HCT116 (cell line): Measurements from ENCODE around the gene CALHM1.

Source experiments
- CEBPB ChIP-seq: IDR thresholded peaks from 2 replicates; pipeline ENCODE4 v1.6.1; 2012; ENCODE audit warnings: low read depth
- EZH2 ChIP-seq: fragments of 200-600 bp; sonication (generic); IDR thresholded peaks from 2 replicates; pipeline ENCODE4 v1.6.1; 2017; ENCODE audit warnings: antibody characterized with exemption, mixed run types
- JUND ChIP-seq: IDR thresholded peaks from 2 replicates; pipeline ENCODE4 v1.6.1; 2012
- YY1 ChIP-seq: IDR thresholded peaks from 2 replicates; pipeline ENCODE4 v1.6.1; 2011; ENCODE audit warnings: low read length, low read depth, moderate library complexity, mild to moderate bottlenecking; ENCODE audit not compliant: insufficient replicate concordance; ENCODE audit errors: extremely low read depth
- ZNF274 ChIP-seq: fragments of 200-500 bp; sonication (Bioruptor generic); IDR thresholded peaks from 2 replicates; pipeline ENCODE4 v1.6.1; 2014; ENCODE audit warnings: mild to moderate bottlenecking, low read depth, low read length, inconsistent platforms
- TF ChIP-seq, protein P1 (sequence below), 3 experiments: fragments of 200-600 bp in 1 of 3; sonication (generic) in 1 of 3; IDR thresholded peaks in 2 of 3; conservative IDR thresholded peaks in 1 of 3; 2 replicates each; pipeline ENCODE4 v1.5.1; 2012 to 2017; ENCODE audit warnings: low read depth in 2 of 3, low read length in 2 of 3, antibody characterized with exemption in 1 of 3, borderline replicate concordance in 1 of 3, control low read depth in 1 of 3, mild to moderate bottlenecking in 1 of 3, mixed read lengths in 1 of 3, mixed run types in 1 of 3, moderate library complexity in 1 of 3; ENCODE audit not compliant: insufficient read depth in 1 of 3

- TF ChIP-seq, protein P1, sequence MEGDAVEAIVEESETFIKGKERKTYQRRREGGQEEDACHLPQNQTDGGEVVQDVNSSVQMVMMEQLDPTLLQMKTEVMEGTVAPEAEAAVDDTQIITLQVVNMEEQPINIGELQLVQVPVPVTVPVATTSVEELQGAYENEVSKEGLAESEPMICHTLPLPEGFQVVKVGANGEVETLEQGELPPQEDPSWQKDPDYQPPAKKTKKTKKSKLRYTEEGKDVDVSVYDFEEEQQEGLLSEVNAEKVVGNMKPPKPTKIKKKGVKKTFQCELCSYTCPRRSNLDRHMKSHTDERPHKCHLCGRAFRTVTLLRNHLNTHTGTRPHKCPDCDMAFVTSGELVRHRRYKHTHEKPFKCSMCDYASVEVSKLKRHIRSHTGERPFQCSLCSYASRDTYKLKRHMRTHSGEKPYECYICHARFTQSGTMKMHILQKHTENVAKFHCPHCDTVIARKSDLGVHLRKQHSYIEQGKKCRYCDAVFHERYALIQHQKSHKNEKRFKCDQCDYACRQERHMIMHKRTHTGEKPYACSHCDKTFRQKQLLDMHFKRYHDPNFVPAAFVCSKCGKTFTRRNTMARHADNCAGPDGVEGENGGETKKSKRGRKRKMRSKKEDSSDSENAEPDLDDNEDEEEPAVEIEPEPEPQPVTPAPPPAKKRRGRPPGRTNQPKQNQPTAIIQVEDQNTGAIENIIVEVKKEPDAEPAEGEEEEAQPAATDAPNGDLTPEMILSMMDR (IDR thresholded peaks at IDR 0.05 in 2 of 3, conservative IDR thresholded peaks at IDR 0.05 in 1 of 3; ENCODE audit: borderline replicate concordance in 1 of 3, insufficient read depth in 1 of 3, low read depth in 2 of 3, low read length in 2 of 3) = no peak
- no peak for TF ChIP-seq JUND
- TF ChIP-seq YY1 = no peak
- TF ChIP-seq EZH2 = no peak
- no peak for TF ChIP-seq ZNF274
- TF ChIP-seq CEBPB = no peak
Measured at GRCh38 chr10:103490986-103491314, 32.2 kb upstream of the CALHM1 start.
